ENCODE results near the gene TOB1. TPM values are rescaled to one million over a fixed set of nuclear protein-coding genes. Genes with fewer than 3 reads are reported as not detected.

TOB1 gene
- total RNA-seq, 1 donor from 2014 or later: 70.1 TPM

DNA sequence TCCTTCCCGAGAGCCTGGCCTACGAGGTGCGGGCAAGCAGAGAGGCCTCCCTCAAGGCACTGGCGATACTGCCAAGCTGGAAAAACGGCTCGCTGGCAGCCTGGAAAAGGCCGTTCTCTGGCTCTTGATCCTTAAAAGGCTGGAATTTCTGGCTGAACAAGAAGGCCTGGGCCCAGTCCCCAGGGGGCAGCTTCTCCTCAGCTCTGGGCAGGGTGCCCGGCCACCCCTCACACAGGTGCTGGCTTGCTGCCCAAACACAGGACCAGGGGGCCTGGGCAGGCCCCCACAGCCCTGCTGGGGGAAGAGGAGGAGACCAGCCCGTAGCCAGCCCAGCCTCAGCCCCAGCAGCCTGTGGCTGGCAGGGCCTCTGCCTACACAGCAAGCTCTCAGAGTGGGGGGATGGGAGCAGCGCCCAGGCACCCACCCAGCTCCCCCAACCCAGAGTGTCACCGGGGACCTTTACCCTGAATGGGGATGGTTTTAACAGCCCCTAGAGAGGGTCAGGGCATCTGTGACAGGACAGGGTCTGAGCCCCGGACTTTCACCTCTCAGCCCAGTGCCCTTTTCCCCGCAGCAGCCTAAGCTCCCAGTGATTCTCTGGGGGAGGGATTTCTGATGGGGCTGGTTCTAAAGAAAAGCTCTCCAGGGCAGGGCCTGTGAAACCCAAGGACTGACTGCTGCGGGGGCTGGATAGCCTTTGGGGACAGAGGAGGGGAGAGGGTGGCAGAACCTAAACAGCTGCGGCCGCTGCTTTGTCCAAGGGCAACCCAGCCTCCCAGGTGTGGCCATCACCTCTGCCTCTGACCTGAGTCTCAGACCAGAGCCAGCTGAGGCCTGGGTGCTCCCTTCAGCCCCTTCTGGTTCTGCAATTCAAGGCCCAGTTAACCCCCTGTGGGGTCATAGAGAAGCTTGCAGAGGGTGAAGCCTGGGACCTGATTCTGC is 38.6 kb upstream of the TOB1 start:
- no peaks in the 10 kb centered on the region for H3K9me3 ChIP-seq
- H3K27me3 ChIP-seq: no peaks in the 10 kb centered on the region
- TF ChIP-seq, protein P1, sequence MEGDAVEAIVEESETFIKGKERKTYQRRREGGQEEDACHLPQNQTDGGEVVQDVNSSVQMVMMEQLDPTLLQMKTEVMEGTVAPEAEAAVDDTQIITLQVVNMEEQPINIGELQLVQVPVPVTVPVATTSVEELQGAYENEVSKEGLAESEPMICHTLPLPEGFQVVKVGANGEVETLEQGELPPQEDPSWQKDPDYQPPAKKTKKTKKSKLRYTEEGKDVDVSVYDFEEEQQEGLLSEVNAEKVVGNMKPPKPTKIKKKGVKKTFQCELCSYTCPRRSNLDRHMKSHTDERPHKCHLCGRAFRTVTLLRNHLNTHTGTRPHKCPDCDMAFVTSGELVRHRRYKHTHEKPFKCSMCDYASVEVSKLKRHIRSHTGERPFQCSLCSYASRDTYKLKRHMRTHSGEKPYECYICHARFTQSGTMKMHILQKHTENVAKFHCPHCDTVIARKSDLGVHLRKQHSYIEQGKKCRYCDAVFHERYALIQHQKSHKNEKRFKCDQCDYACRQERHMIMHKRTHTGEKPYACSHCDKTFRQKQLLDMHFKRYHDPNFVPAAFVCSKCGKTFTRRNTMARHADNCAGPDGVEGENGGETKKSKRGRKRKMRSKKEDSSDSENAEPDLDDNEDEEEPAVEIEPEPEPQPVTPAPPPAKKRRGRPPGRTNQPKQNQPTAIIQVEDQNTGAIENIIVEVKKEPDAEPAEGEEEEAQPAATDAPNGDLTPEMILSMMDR (IDR thresholded peaks at IDR 0.05): no peak
- intact Hi-C loops (cut with DNase I): no loop called here
- ATAC-seq (peak; percentile 50), DNase-seq (peak; percentile 71)
- H3K27ac ChIP-seq: peak overlapping the region; percentile 90
- no peaks in the 10 kb centered on the region for H3K36me3 ChIP-seq
- H3K4me3 ChIP-seq: no peak overlapping the region
- H3K4me1 ChIP-seq: peaks cover 27% of the 10 kb centered on the region

DNA sequence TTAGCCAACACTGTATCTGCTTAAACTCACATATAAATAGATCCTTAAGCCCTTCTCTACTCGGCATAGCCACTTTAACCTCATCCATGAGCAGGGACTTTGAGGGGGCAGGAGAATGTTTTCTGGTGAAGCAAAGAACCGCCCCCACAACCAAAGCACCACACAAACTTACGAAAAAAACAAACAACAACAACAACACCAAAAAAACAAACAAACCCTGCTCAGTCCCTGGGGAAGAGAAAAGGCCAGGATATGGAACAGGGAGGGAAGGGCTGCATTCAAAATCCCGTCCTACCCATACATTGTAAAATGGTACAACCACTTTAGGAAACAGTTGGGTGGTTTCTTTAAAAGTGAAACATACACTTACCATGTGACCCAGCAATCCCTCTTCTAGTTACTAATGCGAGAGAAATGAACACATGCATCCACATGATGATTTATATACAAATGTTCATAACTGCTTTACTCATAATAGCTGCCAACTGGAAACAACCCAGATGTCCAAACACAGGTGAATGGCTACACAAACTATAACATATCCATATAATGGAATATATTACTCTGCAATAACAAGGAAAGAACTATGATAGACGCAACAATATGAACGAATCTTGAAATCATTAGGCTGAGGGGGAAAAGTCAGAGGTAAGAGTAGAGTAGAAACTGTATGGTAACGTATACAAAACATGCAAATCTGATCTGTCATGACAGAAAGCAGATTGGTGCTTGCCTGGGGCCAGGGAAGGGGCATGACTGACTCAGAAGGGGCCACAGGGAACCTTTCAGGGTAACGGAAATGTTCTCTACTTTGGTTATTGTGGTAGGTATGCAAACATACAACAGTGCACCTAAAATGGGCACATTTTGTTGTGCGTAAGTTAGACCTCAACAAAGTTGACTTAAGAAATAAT is 37.7 kb upstream of the TOB1 start:
- peaks cover 21% of the 10 kb centered on the region for H3K4me1 ChIP-seq
- ATAC-seq: no peak
- DNase-seq: no peak
- H3K27me3 ChIP-seq: no peaks in the 10 kb centered on the region
- TF ChIP-seq, protein P1 (IDR thresholded peaks at IDR 0.05): no peak
- no peaks in the 10 kb centered on the region for H3K9me3 ChIP-seq
- peak overlapping the region; percentile 90 for H3K27ac ChIP-seq
- intact Hi-C loops (cut with DNase I): no loop called here
- no peaks in the 10 kb centered on the region for H3K36me3 ChIP-seq
- H3K4me3 ChIP-seq: no peak overlapping the region

DNA sequence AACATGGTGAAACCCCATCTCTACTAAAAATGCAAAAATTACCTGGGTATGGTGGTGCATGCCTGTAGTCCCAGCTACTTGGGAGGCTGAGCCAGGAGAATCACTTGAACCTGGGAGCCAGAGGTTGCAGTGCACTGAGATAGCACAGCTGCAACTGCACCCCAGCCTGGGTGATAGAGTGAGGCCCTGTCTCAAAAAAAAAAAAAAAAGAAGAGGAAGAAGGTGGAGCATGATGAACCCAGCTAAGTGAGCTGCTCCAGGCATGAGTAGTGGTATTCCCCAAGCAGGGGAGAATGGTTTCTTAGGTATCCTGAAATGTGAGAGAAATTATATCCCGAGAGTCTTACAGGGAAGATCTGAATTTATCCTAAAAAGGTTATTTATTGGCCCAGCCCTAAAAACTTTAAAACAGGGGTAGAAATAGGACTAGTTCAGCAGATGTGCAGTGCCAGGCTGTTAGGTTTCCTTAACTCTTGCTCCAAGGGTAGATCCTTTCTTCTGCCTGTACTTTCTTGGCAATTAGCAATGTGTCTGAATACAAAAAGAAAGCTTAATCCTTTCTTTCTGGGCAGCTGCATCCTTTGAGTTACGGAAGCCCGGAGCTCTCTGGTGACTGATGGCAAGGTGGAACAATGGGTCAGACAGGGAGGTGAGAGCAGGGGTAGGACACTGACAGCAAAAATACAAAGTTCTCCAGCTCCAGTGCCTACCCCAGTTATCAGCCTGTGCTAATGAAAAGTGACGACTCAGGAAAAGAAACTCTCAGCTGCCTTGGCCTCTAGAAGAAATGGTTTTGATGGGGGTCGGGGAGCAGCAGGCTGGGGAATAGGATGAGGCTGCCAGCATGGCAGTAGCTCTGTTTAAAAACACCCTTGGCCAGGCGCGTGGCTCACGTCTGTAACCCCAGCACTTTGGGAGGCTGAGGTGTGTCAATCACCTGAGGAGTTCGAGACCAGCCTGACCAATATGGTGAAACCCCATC is 36.5 kb upstream of the TOB1 start:
- H3K4me1 ChIP-seq: peaks cover 21% of the 10 kb centered on the region
- no peak for DNase-seq
- ATAC-seq: no peak

DNA sequence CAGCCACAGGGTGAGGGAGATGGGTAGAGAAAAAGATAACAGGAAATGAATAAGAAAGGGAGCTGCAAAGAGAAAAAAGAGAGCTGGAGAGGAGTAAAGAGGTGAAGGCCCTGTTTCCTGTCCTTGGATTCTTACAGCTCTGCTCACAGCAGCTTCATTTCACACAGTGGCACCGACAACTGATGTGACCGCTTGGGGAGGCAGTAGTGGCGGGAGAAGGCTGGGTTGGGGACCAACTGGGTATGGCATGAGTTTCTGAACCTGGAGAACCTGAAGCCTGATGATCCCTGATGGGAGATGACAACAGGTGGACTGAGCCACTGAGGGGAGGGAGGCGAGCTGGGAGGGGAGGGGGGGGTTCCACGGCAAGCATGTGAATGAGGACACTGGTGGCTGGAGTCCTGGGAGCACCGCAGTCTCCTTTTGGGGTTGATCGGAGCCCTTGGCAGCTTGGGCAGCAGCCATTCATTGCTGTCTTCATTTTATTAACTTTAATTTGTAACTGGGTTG is 34.3 kb upstream of the TOB1 start:
- intact Hi-C loops (cut with DNase I): no loop called here
- peaks cover 19% of the 10 kb centered on the region for H3K4me1 ChIP-seq
- no peak for DNase-seq
- no peak overlapping the region for H3K4me3 ChIP-seq
- H3K9me3 ChIP-seq: no peaks in the 10 kb centered on the region
- H3K27me3 ChIP-seq: no peaks in the 10 kb centered on the region
- TF ChIP-seq, protein P1 (IDR thresholded peaks at IDR 0.05): no peak
- no peaks in the 10 kb centered on the region for H3K36me3 ChIP-seq
- no peak overlapping the region for H3K27ac ChIP-seq
- ATAC-seq: no peak

More for the DNA sequence above, 36.5 kb upstream of the TOB1 start:
- Histone ChIP-seq H3K9me3 (no peaks in the 10 kb centered on the region), H3K27ac (no peak overlapping the region), H3K27me3 (no peaks in the 10 kb centered on the region), H3K4me3 (no peak overlapping the region), H3K36me3 (no peaks in the 10 kb centered on the region)
- TF ChIP-seq, protein P1 (IDR thresholded peaks at IDR 0.05): no peak
- intact Hi-C loops (cut with DNase I): no loop called here

All from upper lobe of right lung (tissue), 1 donor.